T1000 (cell line): ENCODE data around the gene NLGN4X.

Experiments
- DNase-seq: peaks from one replicate; lab custom pipeline; 2025; ENCODE audit warnings: mixed read lengths; lab: John Stamatoyannopoulos, UW

The NLGN4X gene

GRCh38 chrX:5867778-5868177 is 360.9 kb downstream of the NLGN4X start:
- DNase-seq: no peak

GRCh38 chrX:5857232-5857631 is 371.4 kb downstream of the NLGN4X start:
- no peak for DNase-seq

DNA sequence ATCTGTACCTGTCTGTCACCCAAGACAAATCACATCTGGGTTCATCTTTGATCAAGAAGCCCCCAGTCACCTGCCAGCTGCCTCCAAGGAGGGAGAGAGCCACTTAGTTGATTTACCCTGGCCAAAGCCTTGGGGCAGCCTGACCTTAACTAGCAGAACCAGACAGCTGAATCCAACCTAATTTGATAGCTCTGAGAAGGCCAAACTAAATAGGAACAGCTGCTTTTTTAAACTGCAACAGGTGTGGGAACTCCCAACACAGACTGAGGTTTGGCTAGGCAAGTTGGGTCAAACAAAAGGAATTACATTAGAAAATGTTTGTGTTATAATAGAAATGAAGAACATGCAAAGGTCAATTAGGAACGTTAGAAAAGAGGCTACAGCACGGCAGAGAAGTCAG is 375.7 kb downstream of the NLGN4X start:
- DNase-seq: no peak

DNA sequence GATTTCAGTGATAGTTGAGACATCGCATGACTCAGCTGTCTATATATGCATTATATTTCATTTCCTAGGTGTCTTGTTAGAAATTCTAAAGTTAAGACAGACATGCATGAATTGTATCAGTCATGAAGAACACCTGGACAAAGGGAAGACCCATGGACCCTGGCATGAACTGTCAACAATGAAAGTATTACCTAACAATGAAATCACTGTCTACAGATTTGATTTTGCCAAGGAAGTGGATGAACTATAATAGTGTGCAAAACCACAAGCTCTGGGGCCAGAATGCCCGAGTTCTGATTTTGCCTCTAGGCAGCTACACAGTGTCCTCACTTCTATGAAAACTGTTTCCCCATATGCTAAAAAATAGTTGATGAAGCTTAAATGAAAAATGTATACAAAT is 386.1 kb downstream of the NLGN4X start:
- DNase-seq: no peak
